Measurements from ENCODE around the gene POLR2A. TPM values are rescaled to one million over a fixed set of nuclear protein-coding genes. Genes with fewer than 3 reads are reported as not detected.
"Not testable (repeated sequence)": the region's sequence is repeated elsewhere in the genome, so short reads cannot be mapped to it uniquely, and the experiment has no call there.

The POLR2A gene
- total RNA-seq, 1 experiment from 2014 or later = 17.8 TPM

GRCh38 chr17:7478276-7479212 lies 5.6 kb upstream of the POLR2A start:
- DNase-seq (ENCODE audit: low spot score) = peak; percentile 41

- DNase-seq (ENCODE audit: low spot score) = no peak
Measured at GRCh38 chr17:7479213-7480088, 4.7 kb upstream of the POLR2A start, which contains the start of gene ZBTB4. Gene ZBTB4, minus strand, starts transcription at chr17:7479631. Its CDS starts 12,830 bp downstream, at chr17:7466801.

GRCh38 chr17:7480089-7480384 lies 4.1 kb upstream of the POLR2A start:
- peak; percentile 29 for DNase-seq (ENCODE audit: low spot score)

- not testable (repeated sequence) for DNase-seq (ENCODE audit: low spot score)
Measured at GRCh38 chr17:7481275-7481674, 2.9 kb upstream of the POLR2A start, which contains the start of gene SLC35G6. Gene SLC35G6, plus strand, starts transcription at chr17:7481446. Its CDS starts 71 bp downstream, at chr17:7481517.

GRCh38 chr17:7481842-7482741 lies 2.1 kb upstream of the POLR2A start:
- not testable (repeated sequence) for DNase-seq (ENCODE audit: low spot score)

- not testable (repeated sequence) for DNase-seq (ENCODE audit: low spot score)
Measured at GRCh38 chr17:7482742-7483088, 1.5 kb upstream of the POLR2A start.

GRCh38 chr17:7483255-7484066 lies 705 bp upstream of the POLR2A start:
- peak; percentile 88 for DNase-seq (ENCODE audit: low spot score)

GRCh38 chr17:7484919-7485377 lies 782 bp downstream of the POLR2A start:
- DNase-seq (ENCODE audit: low spot score) = no peak

- no peak for DNase-seq (ENCODE audit: low spot score)
Measured at GRCh38 chr17:7486181-7486580, 2.0 kb downstream of the POLR2A start.

- DNase-seq (ENCODE audit: low spot score) = no peak
Measured at GRCh38 chr17:7490144-7490543, 6.0 kb downstream of the POLR2A start.

- no peak for DNase-seq (ENCODE audit: low spot score)
Measured at GRCh38 chr17:7491583-7491982, 7.4 kb downstream of the POLR2A start.

GRCh38 chr17:7493941-7494340 lies 9.8 kb downstream of the POLR2A start:
- DNase-seq (ENCODE audit: low spot score) = no peak

GRCh38 chr17:7495906-7496434 lies 11.8 kb downstream of the POLR2A start:
- DNase-seq (ENCODE audit: low spot score) = no peak

GRCh38 chr17:7496470-7497183 lies 12.5 kb downstream of the POLR2A start:
- DNase-seq (ENCODE audit: low spot score) = no peak

GRCh38 chr17:7497228-7497627 lies 13.1 kb downstream of the POLR2A start:
- DNase-seq (ENCODE audit: low spot score) = no peak

GRCh38 chr17:7497636-7498035 lies 13.5 kb downstream of the POLR2A start:
- no peak for DNase-seq (ENCODE audit: low spot score)

- no peak for DNase-seq (ENCODE audit: low spot score)
Measured at GRCh38 chr17:7499161-7499560, 15.0 kb downstream of the POLR2A start.

- DNase-seq (ENCODE audit: low spot score) = no peak
Measured at GRCh38 chr17:7501729-7502128, 17.6 kb downstream of the POLR2A start.

- no peak for DNase-seq (ENCODE audit: low spot score)
Measured at GRCh38 chr17:7502171-7502847, 18.1 kb downstream of the POLR2A start.
